A673 (cell line): ENCODE data around the gene MAN1C1. TPM values are rescaled to one million over a fixed set of nuclear protein-coding genes. Genes with fewer than 3 reads are reported as not detected.

ENCODE experiments used
- BruUV-seq: library from RNA; stranded (reverse); fragments of 400-500 nt; replicated peaks from 2 replicates; lab custom pipeline; 2021; lab: Mats Ljungman, UMichigan
- CTCF ChIA-PET: fragments of 300-600 bp; sonication (Branson Sonifier 250); formaldehyde crosslinking; loops from one replicate; lab custom pipeline; 2022; ENCODE audit warnings: antibody characterized with exemption; lab: Charles Lee
- POLR2A ChIA-PET: fragments of 300-600 bp; sonication (Branson Sonifier 250); formaldehyde crosslinking; loops from one replicate; lab custom pipeline; 2022; ENCODE audit warnings: antibody characterized with exemption; ENCODE audit not compliant: low non-redundant PET; lab: Charles Lee
- DNase-seq: peaks from one replicate; pipeline ENCODE4 v3.0.0-alpha.2; 2015; ENCODE audit warnings: low spot score
- H3K27ac ChIP-seq: fragments of 200-600 bp; sonication (generic); 2 replicates; pipeline ENCODE4 v1.5.1; 2016; ENCODE audit warnings: mixed run types, low read depth, mild to moderate bottlenecking, mixed read lengths, antibody characterized with exemption, low read length; ENCODE audit not compliant: poor library complexity, severe bottlenecking
- H3K27me3 ChIP-seq: fragments of 200-600 bp; sonication (generic); replicated peaks from 2 replicates; pipeline ENCODE4 v1.6.1; 2017; ENCODE audit warnings: mixed run types, low read depth, mild to moderate bottlenecking, mixed read lengths, antibody characterized with exemption, low read length; ENCODE audit not compliant: insufficient read depth, poor library complexity
- H3K36me3 ChIP-seq: fragments of 200-600 bp; sonication (generic); 2 replicates; pipeline ENCODE4 v1.6.1; 2016; ENCODE audit warnings: mixed run types, mild to moderate bottlenecking, mixed read lengths, antibody characterized with exemption, low read length; ENCODE audit not compliant: insufficient read depth, poor library complexity, severe bottlenecking
- H3K4me1 ChIP-seq: fragments of 200-600 bp; sonication (generic); 2 replicates; pipeline ENCODE4 v1.6.1; 2017; ENCODE audit warnings: mixed run types, mild to moderate bottlenecking, mixed read lengths, antibody characterized with exemption, low read length; ENCODE audit not compliant: insufficient read depth, poor library complexity, severe bottlenecking
- H3K4me3 ChIP-seq: fragments of 200-600 bp; sonication (generic); 2 replicates; pipeline ENCODE4 v1.5.1; 2016; ENCODE audit warnings: low read depth, mixed run types, mild to moderate bottlenecking, mixed read lengths, low read length; ENCODE audit not compliant: poor library complexity, severe bottlenecking
- H3K9me3 ChIP-seq: fragments of 200-600 bp; sonication (generic); 2 replicates; pipeline ENCODE4 v1.6.1; 2016; ENCODE audit warnings: mixed run types, low read depth, mild to moderate bottlenecking, mixed read lengths, antibody characterized with exemption, low read length; ENCODE audit not compliant: poor library complexity, severe bottlenecking
- CTCF ChIP-seq: fragments of 300-800, 200-600 bp; sonication (generic); conservative IDR thresholded peaks from 2 replicates; pipeline ENCODE4 v1.5.1; 2017; ENCODE audit warnings: low read depth, mild to moderate bottlenecking, antibody characterized with exemption, low read length, moderate library complexity, mixed read lengths
- EZH2 ChIP-seq: fragments of 200-600 bp; sonication (generic); IDR thresholded peaks from 2 replicates; pipeline ENCODE4 v1.6.1; 2017; ENCODE audit warnings: borderline replicate concordance, low read depth, mild to moderate bottlenecking, mixed read lengths, antibody characterized with exemption, low read length; ENCODE audit not compliant: poor library complexity, severe bottlenecking
- intact Hi-C: fragments of 100-400 bp; cut with micrococcal nuclease; formaldehyde crosslinking; loops from one replicate; pipeline ENCODE4 v1.10.0; 2022; ENCODE audit not compliant: unreplicated experiment
- total RNA-seq: library from RNA; stranded (reverse); gene quantifications from 2 replicates; pipeline ENCODE4 v1.2.3, GENCODE V29; 2021

The MAN1C1 gene
- total RNA-seq, 1 experiment from 2014 or later = 0.21 TPM

GRCh38 chr1:25756215-25756614 lies 139.6 kb downstream of the MAN1C1 start:
- no peaks in the 10 kb centered on the region for H3K36me3 ChIP-seq
- intact Hi-C loops = no loop called here
- BruUV-seq = no TSS peak

GRCh38 chr1:25757151-25757845 lies 140.7 kb downstream of the MAN1C1 start:
- no peaks in the 10 kb centered on the region for H3K4me1 ChIP-seq
- intact Hi-C loops = no loop called here
- H3K4me3 ChIP-seq = no peak overlapping the region
- no TSS peak for BruUV-seq
- H3K9me3 ChIP-seq = no peaks in the 10 kb centered on the region
- DNase-seq = no peak
- no peak overlapping the region for H3K27ac ChIP-seq
- CTCF ChIA-PET = no interaction called here
- POLR2A ChIA-PET = no interaction called here
- no peaks in the 10 kb centered on the region for H3K36me3 ChIP-seq
- no peak for TF ChIP-seq CTCF
- no peak for TF ChIP-seq EZH2
- H3K27me3 ChIP-seq = no peaks in the 10 kb centered on the region

More at GRCh38 chr1:25756215-25756614, 139.6 kb downstream of the MAN1C1 start:
- no peak overlapping the region for H3K4me3 ChIP-seq
- ChIA-PET POLR2A (interaction anchor here (0.7 kb wide), 1 partner anchor 17 kb away, joined by 4 read pairs; no protein-coding TSS in a partner anchor), CTCF (no interaction called here)
- no peak for DNase-seq
- H3K4me1 ChIP-seq = no peaks in the 10 kb centered on the region
- no peak for TF ChIP-seq CTCF
- TF ChIP-seq EZH2 = no peak
- H3K9me3 ChIP-seq = no peaks in the 10 kb centered on the region
- H3K27ac ChIP-seq = no peak overlapping the region
- no peaks in the 10 kb centered on the region for H3K27me3 ChIP-seq

- DNase-seq = no peak
- CTCF ChIA-PET = no interaction called here
- Histone ChIP-seq H3K27me3 (no peaks in the 10 kb centered on the region), H3K27ac (no peak overlapping the region), H3K4me3 (no peak overlapping the region), H3K9me3 (no peaks in the 10 kb centered on the region), H3K4me1 (no peaks in the 10 kb centered on the region), H3K36me3 (no peaks in the 10 kb centered on the region)
- intact Hi-C loops = no loop called here
- POLR2A ChIA-PET = no interaction called here
- no peak for TF ChIP-seq EZH2
- no peak for TF ChIP-seq CTCF
- no TSS peak for BruUV-seq
These were observed 141.2 kb downstream of the MAN1C1 start for GRCh38 chr1:25757846-25758185.
